ENCODE measurements around the gene IGF2BP2. TPM values are rescaled to one million over a fixed set of nuclear protein-coding genes. Genes with fewer than 3 reads are reported as not detected.

The IGF2BP2 gene
- total RNA-seq, 1 donor from 2014 or later: 17.4 TPM

DNA sequence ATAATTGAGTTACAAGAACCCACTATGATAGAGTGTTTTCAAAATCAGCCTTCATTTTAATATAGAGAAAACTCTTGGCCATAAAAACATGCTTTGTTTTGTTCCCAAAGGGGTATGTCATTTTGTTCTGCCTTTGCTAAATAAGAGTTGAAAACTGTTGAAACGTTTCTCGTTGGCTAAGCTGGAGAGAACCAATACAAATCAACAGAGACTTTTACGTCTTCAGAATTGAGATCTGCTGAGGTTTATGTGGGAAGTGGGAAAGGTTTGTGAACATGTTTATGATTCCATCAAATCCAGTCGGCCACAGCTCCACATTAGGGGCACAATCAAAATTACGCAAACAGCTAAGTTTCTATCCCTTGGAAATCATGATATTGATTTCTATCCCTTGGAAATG is 102.0 kb downstream of the IGF2BP2 start:
- no peaks in the 10 kb centered on the region for H3K9me3 ChIP-seq
- H3K4me1 ChIP-seq: peaks cover under 1% of the 10 kb centered on the region
- TF ChIP-seq CTCF (IDR thresholded peaks at IDR 0.05): no peak
- intact Hi-C loops (cut with DNase I): no loop called here
- ATAC-seq (no peak), DNase-seq (no peak)
- no peak overlapping the region for H3K4me3 ChIP-seq
- no peaks in the 10 kb centered on the region for H3K36me3 ChIP-seq
- H3K27ac ChIP-seq: no peak overlapping the region
- H3K27me3 ChIP-seq: no peaks in the 10 kb centered on the region

DNA sequence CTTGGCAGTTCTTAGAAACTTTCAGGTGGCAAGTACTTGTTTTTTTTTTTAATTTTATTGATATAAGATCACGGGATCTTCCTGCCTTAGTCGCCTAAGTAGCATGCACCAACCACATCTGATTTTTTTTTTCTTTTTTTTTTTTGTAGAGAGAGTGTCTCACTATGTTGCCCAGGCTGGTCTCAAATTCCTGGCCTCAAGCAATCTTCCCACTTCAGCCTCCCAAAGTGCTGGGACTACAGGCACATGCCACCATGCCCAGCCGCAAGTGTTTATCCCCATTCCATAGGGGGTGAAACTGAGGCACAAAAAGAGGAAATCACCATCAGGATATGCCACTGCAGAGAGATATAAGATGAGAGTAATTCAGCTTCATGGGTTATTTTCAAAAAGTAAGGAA is 102.9 kb downstream of the IGF2BP2 start:
- ATAC-seq: no peak

GRCh38 chr3:185720326-185720725 is 104.5 kb downstream of the IGF2BP2 start:
- Histone ChIP-seq H3K27ac (no peak overlapping the region), H3K36me3 (no peaks in the 10 kb centered on the region), H3K4me1 (peaks cover 15% of the 10 kb centered on the region), H3K4me3 (no peak overlapping the region), H3K9me3 (no peaks in the 10 kb centered on the region), H3K27me3 (no peaks in the 10 kb centered on the region)
- ATAC-seq (no peak), DNase-seq (no peak)
- intact Hi-C loops (cut with DNase I): no loop called here
- TF ChIP-seq CTCF (IDR thresholded peaks at IDR 0.05): no peak

More for the DNA sequence above, 102.9 kb downstream of the IGF2BP2 start:
- peaks cover 10% of the 10 kb centered on the region for H3K4me1 ChIP-seq
- intact Hi-C loops (cut with DNase I): no loop called here
- DNase-seq: no peak
- H3K27ac ChIP-seq: no peak overlapping the region
- no peaks in the 10 kb centered on the region for H3K9me3 ChIP-seq
- no peak for TF ChIP-seq CTCF (IDR thresholded peaks at IDR 0.05)
- no peaks in the 10 kb centered on the region for H3K36me3 ChIP-seq
- no peak overlapping the region for H3K4me3 ChIP-seq
- H3K27me3 ChIP-seq: no peaks in the 10 kb centered on the region

DNA sequence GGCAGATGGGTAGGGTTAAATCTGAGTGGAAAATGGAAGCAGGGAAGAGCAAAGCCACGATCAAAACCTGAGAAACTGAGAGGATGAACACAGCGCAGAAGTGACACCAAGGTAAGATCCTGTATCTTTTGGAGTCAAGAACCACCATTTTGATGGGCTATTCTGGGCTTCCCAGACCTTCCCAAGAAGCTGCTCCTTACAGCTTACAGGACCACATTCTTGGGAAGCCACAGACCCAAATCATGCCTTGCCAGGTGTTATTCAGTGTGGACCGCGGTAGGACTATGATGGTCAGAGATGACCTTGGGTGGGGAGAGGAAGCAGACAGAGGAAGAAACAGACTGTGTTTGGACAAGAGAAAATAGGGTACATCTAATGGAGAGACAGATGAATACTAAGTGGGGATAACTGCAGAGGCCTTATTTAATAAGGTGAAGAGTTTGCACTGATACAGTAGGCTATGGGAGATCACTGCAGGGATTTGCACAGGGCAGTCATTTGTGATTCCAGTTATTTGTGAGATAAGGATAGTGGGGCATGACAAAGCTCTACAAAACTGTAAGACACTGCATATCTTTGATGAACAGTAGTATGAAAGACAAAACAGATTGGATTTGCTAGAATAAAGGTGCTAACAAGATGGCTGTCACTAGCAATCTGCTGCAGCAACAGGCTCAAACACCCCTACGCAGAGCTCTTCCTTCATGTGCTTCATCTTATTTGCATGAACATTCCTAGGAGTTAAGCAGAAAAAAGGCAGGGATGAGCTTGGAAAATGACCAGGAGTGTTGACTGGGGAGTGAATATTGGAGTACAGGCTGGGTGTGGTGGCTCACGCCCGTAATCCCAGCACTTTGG is 105.9 kb downstream of the IGF2BP2 start:
- H3K36me3 ChIP-seq: no peaks in the 10 kb centered on the region
- H3K4me3 ChIP-seq: no peak overlapping the region
- no peak overlapping the region for H3K27ac ChIP-seq
- no peaks in the 10 kb centered on the region for H3K9me3 ChIP-seq
- DNase-seq (no peak), ATAC-seq (no peak)
- intact Hi-C loops (cut with DNase I): loop anchor here (10.0 kb wide), 1 partner anchor 54 kb away; no protein-coding TSS in a partner anchor
- H3K27me3 ChIP-seq: no peaks in the 10 kb centered on the region
- H3K4me1 ChIP-seq: peaks cover 15% of the 10 kb centered on the region
- TF ChIP-seq CTCF (IDR thresholded peaks at IDR 0.05): no peak

DNA sequence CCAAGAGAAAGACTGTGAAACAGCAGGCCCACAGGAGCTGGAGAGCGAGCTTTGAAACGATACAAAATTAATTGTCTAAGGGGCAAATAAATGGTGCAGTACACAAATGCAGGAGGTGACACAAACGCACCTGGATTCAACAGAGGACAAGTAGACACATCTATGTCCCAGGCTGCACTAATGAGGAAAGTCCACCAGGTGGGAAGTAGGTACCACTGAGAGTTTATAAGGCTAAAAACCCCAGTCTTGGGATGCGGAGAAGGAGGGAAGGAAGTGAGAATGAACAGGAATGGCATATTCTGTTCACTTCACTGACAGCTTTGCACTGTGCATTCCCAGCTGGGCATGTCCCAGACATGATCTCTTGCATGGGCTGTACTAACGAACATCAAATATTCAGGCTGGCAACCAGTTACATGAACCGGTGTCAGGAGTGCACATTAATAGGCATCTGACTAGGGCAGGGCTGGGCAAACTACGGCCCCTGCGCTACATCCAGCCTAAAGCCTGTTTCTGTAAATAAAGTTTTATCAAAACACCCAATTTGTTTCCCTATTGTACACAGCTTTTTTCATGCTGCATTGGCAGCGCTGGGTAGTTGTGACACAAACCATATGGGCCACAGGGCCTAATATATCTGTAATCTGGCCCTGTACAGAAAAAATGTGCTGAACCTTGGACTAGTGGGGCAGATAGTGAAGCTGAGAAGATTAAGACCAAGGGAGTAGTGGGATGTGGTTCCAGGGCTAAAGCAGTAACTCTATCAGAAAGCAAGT is 107.0 kb downstream of the IGF2BP2 start:
- no peak for DNase-seq
- Histone ChIP-seq H3K4me1 (peaks cover 15% of the 10 kb centered on the region), H3K4me3 (no peak overlapping the region), H3K9me3 (no peaks in the 10 kb centered on the region), H3K27me3 (no peaks in the 10 kb centered on the region), H3K36me3 (no peaks in the 10 kb centered on the region), H3K27ac (no peak overlapping the region)
- intact Hi-C loops (cut with DNase I): loop anchor here (10.0 kb wide), 1 partner anchor 53 kb away; no protein-coding TSS in a partner anchor
- no peak for TF ChIP-seq CTCF (IDR thresholded peaks at IDR 0.05)
- ATAC-seq: no peak
